DOHH2 (cell line): Measurements from ENCODE around the gene PPP3CA.
"Not testable (repeated sequence)": the region's sequence is repeated elsewhere in the genome, so short reads cannot be mapped to it uniquely, and the experiment has no call there.

Experiments
- H3F3A ChIP-seq: fragments of 200-600 bp; sonication (generic), shearing (Covaris generic); 2 replicates; pipeline ENCODE4 v1.6.0; 2016; ENCODE audit warnings: antibody characterized with exemption, mild to moderate bottlenecking; ENCODE audit not compliant: control insufficient read depth, insufficient read depth
- H3K27ac ChIP-seq: fragments of 200-600 bp; sonication (generic); 2 replicates; pipeline ENCODE4 v1.5.1; 2014; ENCODE audit warnings: low read depth, mild to moderate bottlenecking, low read length, moderate library complexity
- H3K27me3 ChIP-seq: fragments of 200-600 bp; sonication (generic); 2 replicates; pipeline ENCODE4 v1.6.1; 2014; ENCODE audit warnings: mild to moderate bottlenecking, low read length, mixed read lengths; ENCODE audit not compliant: control insufficient read depth
- H3K36me3 ChIP-seq: fragments of 200-600 bp; sonication (generic); 2 replicates; pipeline ENCODE4 v1.6.1; 2014; ENCODE audit warnings: mild to moderate bottlenecking, low read length, moderate library complexity, mixed read lengths; ENCODE audit not compliant: control insufficient read depth
- H3K4me1 ChIP-seq: fragments of 200-600 bp; sonication (generic); 2 replicates; pipeline ENCODE4 v1.6.1; 2014; ENCODE audit warnings: mild to moderate bottlenecking, low read length, mixed read lengths; ENCODE audit not compliant: control insufficient read depth
- H3K4me2 ChIP-seq: fragments of 200-600 bp; sonication (generic); 2 replicates; pipeline ENCODE4 v1.6.0; 2014; ENCODE audit warnings: mild to moderate bottlenecking, low read length, moderate library complexity
- H3K4me3 ChIP-seq: fragments of 200-600 bp; sonication (generic); 2 replicates; pipeline ENCODE4 v1.5.1; 2014; ENCODE audit warnings: mild to moderate bottlenecking, low read length, mixed read lengths
- H3K79me2 ChIP-seq: fragments of 200-600 bp; sonication (generic); 2 replicates; pipeline ENCODE4 v1.6.1; 2014; ENCODE audit warnings: mild to moderate bottlenecking, low read length, mixed read lengths; ENCODE audit not compliant: control insufficient read depth
- H3K9me2 ChIP-seq: fragments of 200-600 bp; sonication (generic); replicated peaks from 2 replicates; pipeline ENCODE4 v1.6.1; 2014; ENCODE audit warnings: mild to moderate bottlenecking, low read length, mixed read lengths; ENCODE audit not compliant: control insufficient read depth
- H3K9me3 ChIP-seq: fragments of 200-600 bp; sonication (generic); 2 replicates; pipeline ENCODE4 v1.6.1; 2014; ENCODE audit warnings: antibody characterized with exemption, low read length, mixed read lengths; ENCODE audit not compliant: control insufficient read depth, insufficient read depth
- H4K20me1 ChIP-seq: fragments of 200-600 bp; sonication (generic); 2 replicates; pipeline ENCODE4 v1.6.0; 2014; ENCODE audit warnings: low read depth, mild to moderate bottlenecking, antibody characterized with exemption, low read length, moderate library complexity; ENCODE audit not compliant: control insufficient read depth, insufficient read depth
- CTCF ChIP-seq: fragments of 200-600 bp; sonication (generic); IDR thresholded peaks from one replicate; pipeline ENCODE4 v1.5.1; 2014; ENCODE audit warnings: antibody characterized with exemption, mild to moderate bottlenecking, low read depth, low read length; ENCODE audit not compliant: poor library complexity, severe bottlenecking
- EZH2phosphoT487 ChIP-seq: fragments of 200-600 bp; sonication (generic); IDR thresholded peaks from 2 replicates; pipeline ENCODE4 v1.6.1; 2017; ENCODE audit warnings: borderline replicate concordance, mild to moderate bottlenecking, antibody characterized with exemption, low read length, moderate library complexity, mixed read lengths

The PPP3CA gene

GRCh38 chr4:101135371-101136010, 211.8 kb downstream of the PPP3CA start:
- Histone ChIP-seq H3K4me2 (peak overlapping the region; percentile 90), H3K4me3 (peak overlapping the region; percentile 70), H3K36me3 (no peaks in the 10 kb centered on the region), H3K9me2 (no peaks in the 10 kb centered on the region), H3K27ac (peak overlapping the region; percentile 50), H3K9me3 (no peaks in the 10 kb centered on the region), H3K27me3 (no peaks in the 10 kb centered on the region), H3K4me1 (peaks cover 51% of the 10 kb centered on the region), H3K79me2 (peaks cover 9% of the 10 kb centered on the region; the same call in 1 of the 2 replicates), H3F3A (0 out of 2 replicates have a peak, but pooled peaks cover 2% of the 10 kb centered on the region), H4K20me1 (no peaks in the 10 kb centered on the region)
- TF ChIP-seq CTCF: no peak
- no peak for TF ChIP-seq EZH2phosphoT487

- peaks cover 59% of the 10 kb centered on the region for H3K4me1 ChIP-seq
- not testable (repeated sequence) for H3K4me2 ChIP-seq, H3K27ac ChIP-seq, H3K9me2 ChIP-seq, H3K4me3 ChIP-seq, H3K9me3 ChIP-seq, H4K20me1 ChIP-seq, H3K79me2 ChIP-seq, H3K36me3 ChIP-seq, H3F3A ChIP-seq, H3K27me3 ChIP-seq
These were observed 216.3 kb downstream of the PPP3CA start for GRCh38 chr4:101131058-101131457.

GRCh38 chr4:101128898-101129297, 218.4 kb downstream of the PPP3CA start:
- peaks cover 53% of the 10 kb centered on the region for H3K4me1 ChIP-seq
- H3K4me2 ChIP-seq, H3F3A ChIP-seq, H3K36me3 ChIP-seq, H3K9me2 ChIP-seq, H3K79me2 ChIP-seq, H3K9me3 ChIP-seq, H3K4me3 ChIP-seq, H4K20me1 ChIP-seq, H3K27ac ChIP-seq, H3K27me3 ChIP-seq: not testable (repeated sequence)

GRCh38 chr4:101128473-101128872, 218.9 kb downstream of the PPP3CA start:
- peaks cover 7% of the 10 kb centered on the region for H3K79me2 ChIP-seq
- no peak overlapping the region for H3K4me2 ChIP-seq
- no peaks in the 10 kb centered on the region for H3F3A ChIP-seq
- no peaks in the 10 kb centered on the region for H3K9me3 ChIP-seq
- H3K36me3 ChIP-seq: 0 out of 2 replicates have a peak, but pooled peaks cover 2% of the 10 kb centered on the region
- TF ChIP-seq EZH2phosphoT487 (no peak), CTCF (no peak)
- no peaks in the 10 kb centered on the region for H4K20me1 ChIP-seq
- H3K4me3 ChIP-seq: no peak overlapping the region
- H3K27me3 ChIP-seq: no peaks in the 10 kb centered on the region
- peaks cover 55% of the 10 kb centered on the region for H3K4me1 ChIP-seq
- H3K9me2 ChIP-seq: no peaks in the 10 kb centered on the region
- no peak overlapping the region for H3K27ac ChIP-seq
